ENCODE data around the gene CES2. TPM values are rescaled to one million over a fixed set of nuclear protein-coding genes. Genes with fewer than 3 reads are reported as not detected.
"Not testable (repeated sequence)": the region's sequence is repeated elsewhere in the genome, so short reads cannot be mapped to it uniquely, and the experiment has no call there.

Gene CES2
- total RNA-seq, 5 donors from 2014 or later (not counting 1 experiment from before 2014, with no cell fraction given): 35.3 to 56.5 (median 50.2) TPM

DNA sequence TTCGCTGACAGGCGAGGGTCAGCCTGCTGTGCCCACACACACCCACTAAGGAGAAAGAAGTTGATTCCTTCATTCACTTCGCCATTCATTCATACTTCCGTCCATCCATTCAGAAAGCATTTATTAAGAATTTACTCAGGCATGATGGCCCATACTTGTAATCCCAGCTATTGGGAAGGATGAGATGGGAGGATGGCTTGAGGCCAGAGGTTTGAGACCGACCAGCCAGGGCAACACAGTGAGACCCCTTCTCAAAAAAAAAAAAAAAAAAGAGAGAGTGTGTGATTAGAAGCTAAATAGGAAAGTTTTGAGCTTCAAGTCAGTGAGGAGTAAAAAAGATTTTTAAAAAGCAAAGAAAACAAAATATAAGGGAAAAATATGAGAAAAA, 8.7 kb downstream of the CES2 start:
- ChIA-PET POLR2A (interaction anchor here (0.5 to 0.6 kb wide), 3 partner anchors 49 to 239 kb away, joined by 3 to 4 read pairs (median 3); no protein-coding TSS in a partner anchor), CTCF (interaction anchor here (0.6 to 1.1 kb wide), 6 partner anchors 13 to 258 kb away, joined by 3 to 5 read pairs (median 3); no protein-coding TSS in a partner anchor)
- ATAC-seq (replicated peaks in 1 of 4) (no peak), DNase-seq (no peak)
- Mint-ChIP-seq H3K4me3 (no peak overlapping the region), H3K27me3 (peaks cover 6 to 11% of the 10 kb centered on the region in 2 donors), H3K36me3 (peaks cover 24% of the 10 kb centered on the region), H3K4me1 (peaks cover 17 to 23% (median 18%) of the 10 kb centered on the region in 3 donors), H3K27ac (no peak overlapping the region), H3K9me3 (no peaks in the 10 kb centered on the region)
- no peak overlapping the region for H3K27ac ChIP-seq (ENCODE audit: low read length)
- H3K27me3 ChIP-seq (replicated peaks in 1 of 2; ENCODE audit: control insufficient read depth in 2 of 2, extremely low read depth in 1 of 2, insufficient read depth in 2 of 2, low read length in 1 of 2): peaks cover 0 to 11% of the 10 kb centered on the region in 2 experiments
- peaks cover 13 to 44% of the 10 kb centered on the region in 2 donors for H3K36me3 ChIP-seq (ENCODE audit: control insufficient read depth in 2 of 2, extremely low read depth in 1 of 2, insufficient read depth in 1 of 2, low read length in 1 of 2)
- no CpG with 5 or more reads among the region's 5 CpGs for WGBS (ENCODE audit: insufficient coverage)
- H3K4me3 ChIP-seq (ENCODE audit: control insufficient read depth in 1 of 2, extremely low read depth in 1 of 2, low read length in 1 of 2): no peak overlapping the region
- H3K9me3 ChIP-seq: no peaks in the 10 kb centered on the region
- peaks cover 5 to 21% of the 10 kb centered on the region in 2 experiments for H3K4me1 ChIP-seq (ENCODE audit: control insufficient read depth in 1 of 2, extremely low read depth in 1 of 2, insufficient read depth in 2 of 2, low read length in 2 of 2)

DNA sequence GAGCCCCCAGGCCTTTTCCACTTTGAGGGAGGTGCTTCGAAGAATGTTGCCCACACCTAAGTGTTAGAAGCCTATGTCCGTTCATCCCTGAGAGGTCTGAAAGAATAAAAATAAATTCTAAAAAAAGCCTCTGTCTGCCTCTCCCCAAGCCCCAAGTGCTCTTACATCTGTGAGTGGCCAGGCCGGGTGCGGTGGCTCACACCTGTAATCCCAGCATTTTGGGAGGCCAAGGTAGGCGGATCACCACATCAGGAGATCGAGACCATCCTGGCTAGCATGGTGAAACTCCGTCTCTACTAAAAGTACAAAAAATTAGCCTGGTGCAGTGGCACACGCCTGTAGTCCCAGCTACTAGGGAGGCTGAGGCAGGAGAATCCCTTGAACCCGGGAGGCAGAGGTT, 9.7 kb downstream of the CES2 start:
- H3K4me3 Mint-ChIP-seq; H3K4me3 ChIP-seq (ENCODE audit: control insufficient read depth in 1 of 2, extremely low read depth in 1 of 2, low read length in 1 of 2); H3K27ac Mint-ChIP-seq; DNase-seq; H3K9me3 Mint-ChIP-seq; POLR2A ChIA-PET; H3K27ac ChIP-seq (ENCODE audit: low read length); ATAC-seq (replicated peaks in 1 of 4); CTCF ChIA-PET; H3K9me3 ChIP-seq: not testable (repeated sequence)
- Mint-ChIP-seq H3K36me3 (peaks cover 24% of the 10 kb centered on the region), H3K4me1 (peaks cover 17 to 25% (median 18%) of the 10 kb centered on the region in 3 donors), H3K27me3 (peaks cover 10 to 20% of the 10 kb centered on the region in 2 donors)
- peaks cover 5 to 23% of the 10 kb centered on the region in 2 experiments for H3K4me1 ChIP-seq (ENCODE audit: control insufficient read depth in 1 of 2, extremely low read depth in 1 of 2, insufficient read depth in 2 of 2, low read length in 2 of 2)
- H3K27me3 ChIP-seq (replicated peaks in 1 of 2; ENCODE audit: control insufficient read depth in 2 of 2, extremely low read depth in 1 of 2, insufficient read depth in 2 of 2, low read length in 1 of 2): peaks cover 0 to 20% of the 10 kb centered on the region in 2 experiments
- 100% methylated on average over 4 of the region's 9 CpGs for WGBS (ENCODE audit: insufficient coverage)
- peaks cover 13 to 35% of the 10 kb centered on the region in 2 donors for H3K36me3 ChIP-seq (ENCODE audit: control insufficient read depth in 2 of 2, extremely low read depth in 1 of 2, insufficient read depth in 1 of 2, low read length in 1 of 2)

DNA sequence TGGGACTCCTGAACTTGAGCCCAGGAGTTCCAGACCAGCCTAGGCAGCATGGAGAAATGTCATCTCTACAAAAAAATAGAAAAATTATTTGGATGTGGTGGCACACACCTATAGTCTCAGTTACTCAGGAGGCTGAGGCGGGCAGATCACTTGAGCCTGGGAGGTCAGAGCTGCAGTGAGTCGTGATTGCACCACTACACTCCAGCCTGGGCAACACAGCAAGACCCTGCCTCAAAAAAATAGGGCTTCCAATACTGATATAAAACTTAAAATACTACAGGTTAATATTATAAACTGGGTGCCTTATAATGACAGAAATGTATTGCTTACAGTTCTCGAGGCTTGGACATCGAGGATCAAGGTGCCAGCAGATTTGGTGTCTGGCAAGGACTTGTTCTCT, 10.6 kb downstream of the CES2 start:
- Mint-ChIP-seq H3K27ac (no peak overlapping the region), H3K4me1 (peaks cover 17 to 25% (median 18%) of the 10 kb centered on the region in 3 donors), H3K36me3 (peaks cover 23% of the 10 kb centered on the region), H3K4me3 (no peak overlapping the region), H3K9me3 (no peaks in the 10 kb centered on the region), H3K27me3 (peaks cover 15 to 25% of the 10 kb centered on the region in 2 donors)
- Histone ChIP-seq H3K4me3 (ENCODE audit: control insufficient read depth in 1 of 2, extremely low read depth in 1 of 2, low read length in 1 of 2) (no peak overlapping the region), H3K27ac (ENCODE audit: low read length) (no peak overlapping the region), H3K27me3 (replicated peaks in 1 of 2; ENCODE audit: control insufficient read depth in 2 of 2, extremely low read depth in 1 of 2, insufficient read depth in 2 of 2, low read length in 1 of 2) (peaks cover under 1 to 27% of the 10 kb centered on the region in 2 experiments), H3K9me3 (no peaks in the 10 kb centered on the region), H3K36me3 (ENCODE audit: control insufficient read depth in 2 of 2, extremely low read depth in 1 of 2, insufficient read depth in 1 of 2, low read length in 1 of 2) (peaks cover 8 to 27% of the 10 kb centered on the region in 2 donors), H3K4me1 (ENCODE audit: control insufficient read depth in 1 of 2, extremely low read depth in 1 of 2, insufficient read depth in 2 of 2, low read length in 2 of 2) (peaks cover 5 to 23% of the 10 kb centered on the region in 2 experiments)
- POLR2A ChIA-PET: no interaction called here
- no peak for DNase-seq
- CTCF ChIA-PET: no interaction called here
- 78% methylated on average over 2 of the region's 4 CpGs for WGBS (ENCODE audit: insufficient coverage)
- no peak for ATAC-seq (replicated peaks in 1 of 4)

DNA sequence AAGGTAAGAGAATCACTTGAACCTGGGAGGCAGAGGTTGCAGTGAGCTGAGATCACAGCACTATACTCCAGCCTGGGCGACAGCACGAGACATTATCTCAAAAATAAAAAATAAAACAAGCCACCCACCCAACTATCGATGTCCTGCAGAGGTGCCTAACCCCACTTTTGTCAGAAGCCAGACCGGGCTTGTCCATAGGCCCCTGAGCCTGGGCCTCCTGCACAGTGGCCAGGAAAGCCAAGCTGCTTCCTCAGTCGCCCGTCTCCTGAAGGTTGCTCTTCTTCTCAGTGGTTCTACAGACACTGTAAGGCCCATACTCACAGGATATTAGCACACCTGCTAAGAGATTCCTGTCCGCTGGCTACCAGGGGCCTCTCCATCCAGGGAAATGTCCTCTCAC, 11.2 kb downstream of the CES2 start:
- Mint-ChIP-seq H3K4me1 (peaks cover 17 to 25% (median 18%) of the 10 kb centered on the region in 3 donors), H3K36me3 (peaks cover 20% of the 10 kb centered on the region), H3K27ac (no peak overlapping the region), H3K9me3 (peaks cover 0 to 3% (median 0%) of the 10 kb centered on the region in 3 donors), H3K4me3 (no peak overlapping the region), H3K27me3 (peaks cover 21 to 29% of the 10 kb centered on the region in 2 donors)
- DNase-seq: no peak
- H3K4me1 ChIP-seq (ENCODE audit: control insufficient read depth in 1 of 2, extremely low read depth in 1 of 2, insufficient read depth in 2 of 2, low read length in 2 of 2): peaks cover 5 to 23% of the 10 kb centered on the region in 2 experiments
- 78% methylated on average over 7 of the region's 7 CpGs for WGBS (ENCODE audit: insufficient coverage)
- H3K27ac ChIP-seq (ENCODE audit: low read length): no peak overlapping the region
- peaks cover 2 to 21% of the 10 kb centered on the region in 2 donors for H3K36me3 ChIP-seq (ENCODE audit: control insufficient read depth in 2 of 2, extremely low read depth in 1 of 2, insufficient read depth in 1 of 2, low read length in 1 of 2)
- H3K4me3 ChIP-seq (ENCODE audit: control insufficient read depth in 1 of 2, extremely low read depth in 1 of 2, low read length in 1 of 2): no peak overlapping the region
- peaks cover 6 to 28% of the 10 kb centered on the region in 2 experiments for H3K27me3 ChIP-seq (replicated peaks in 1 of 2; ENCODE audit: control insufficient read depth in 2 of 2, extremely low read depth in 1 of 2, insufficient read depth in 2 of 2, low read length in 1 of 2)
- ATAC-seq (replicated peaks in 1 of 4): no peak
- CTCF ChIA-PET: no interaction called here
- POLR2A ChIA-PET: no interaction called here
- H3K9me3 ChIP-seq: no peaks in the 10 kb centered on the region

DNA sequence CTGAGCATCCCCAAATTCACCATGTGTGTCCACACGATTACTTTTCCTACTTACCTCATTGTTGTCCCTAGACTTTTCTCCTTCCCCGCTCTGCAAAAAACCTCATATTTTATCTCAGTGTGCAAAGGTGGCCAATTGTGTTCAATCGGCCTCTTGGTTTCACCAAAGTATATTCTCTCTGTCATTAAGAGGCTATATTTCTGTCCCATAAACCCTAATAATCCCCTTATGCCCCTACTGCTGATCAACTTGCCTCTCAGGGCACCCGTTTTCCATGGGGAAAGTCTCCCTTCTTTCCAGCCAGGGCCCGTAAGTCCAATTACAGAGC, 11.6 kb downstream of the CES2 start:
- Mint-ChIP-seq H3K27me3 (peaks cover 25 to 33% of the 10 kb centered on the region in 2 donors), H3K9me3 (peaks cover 0 to 4% (median 0%) of the 10 kb centered on the region in 3 donors), H3K36me3 (peaks cover 20% of the 10 kb centered on the region), H3K27ac (peak overlapping the region in 1 of 2 donors; percentile 47), H3K4me1 (peaks cover 17 to 25% (median 18%) of the 10 kb centered on the region in 3 donors), H3K4me3 (peak overlapping the region; percentile 84 to 87 (median 87))
- DNase-seq: no peak
- H3K4me3 ChIP-seq (ENCODE audit: control insufficient read depth in 1 of 2, extremely low read depth in 1 of 2, low read length in 1 of 2): no peak overlapping the region
- H3K27ac ChIP-seq (ENCODE audit: low read length): no peak overlapping the region
- 57% methylated on average over 3 of the region's 5 CpGs for WGBS (ENCODE audit: insufficient coverage)
- peaks cover 5 to 23% of the 10 kb centered on the region in 2 experiments for H3K4me1 ChIP-seq (ENCODE audit: control insufficient read depth in 1 of 2, extremely low read depth in 1 of 2, insufficient read depth in 2 of 2, low read length in 2 of 2)
- H3K9me3 ChIP-seq: no peaks in the 10 kb centered on the region
- peaks cover 7 to 30% of the 10 kb centered on the region in 2 experiments for H3K27me3 ChIP-seq (replicated peaks in 1 of 2; ENCODE audit: control insufficient read depth in 2 of 2, extremely low read depth in 1 of 2, insufficient read depth in 2 of 2, low read length in 1 of 2)
- ChIA-PET CTCF (no interaction called here), POLR2A (interaction anchor here in 1 of 2 donors (0.7 kb wide), 1 partner anchor 278 kb away, joined by 3 read pairs; no protein-coding TSS in a partner anchor)
- no peak for ATAC-seq (replicated peaks in 1 of 4)
- H3K36me3 ChIP-seq (ENCODE audit: control insufficient read depth in 2 of 2, extremely low read depth in 1 of 2, insufficient read depth in 1 of 2, low read length in 1 of 2): peaks cover 0 to 17% of the 10 kb centered on the region in 2 donors

DNA sequence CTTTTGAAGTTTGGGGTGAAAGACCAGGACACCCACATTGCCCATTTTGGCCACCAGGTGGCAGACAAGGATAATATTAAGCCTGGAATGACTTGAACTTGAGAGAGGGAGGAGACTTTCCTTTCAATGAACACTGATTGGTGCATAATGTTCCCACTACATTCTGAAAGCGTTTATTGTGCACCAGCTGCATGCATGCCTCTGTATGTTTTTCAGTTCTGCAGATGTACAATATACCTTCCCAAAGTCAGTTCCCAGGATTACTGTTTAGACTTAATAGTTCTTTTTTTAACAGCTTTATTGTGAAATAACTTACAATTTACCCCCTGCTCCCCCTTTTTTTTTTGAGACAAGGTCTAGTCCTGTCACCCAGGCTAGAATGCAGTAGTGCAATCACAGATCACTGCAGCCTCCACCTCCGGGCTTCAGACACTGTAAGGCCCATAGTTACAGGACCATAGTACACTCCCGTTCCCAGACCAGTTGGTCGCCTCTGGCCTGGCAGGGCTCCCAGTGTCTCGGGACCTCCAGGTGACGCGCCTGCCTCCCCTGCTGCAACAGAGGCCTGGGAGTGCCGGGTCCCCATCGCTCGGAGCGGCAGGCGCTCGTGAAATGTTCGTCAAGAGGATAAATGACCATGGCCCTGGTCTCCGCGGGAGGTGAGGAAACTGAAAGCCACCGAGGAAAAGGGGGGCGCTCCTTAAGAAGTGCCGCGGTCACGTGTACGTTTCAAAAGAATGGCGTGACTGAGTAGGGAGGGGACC, 12.2 kb downstream of the CES2 start:
- POLR2A ChIA-PET: interaction anchor here in 1 of 2 donors (0.7 kb wide), 1 partner anchor 278 kb away, joined by 3 read pairs; no protein-coding TSS in a partner anchor
- H3K27ac Mint-ChIP-seq: peak overlapping the region in 1 of 2 donors; percentile 47
- H3K36me3 Mint-ChIP-seq: peaks cover 15% of the 10 kb centered on the region

More for the DNA sequence above, 12.2 kb downstream of the CES2 start:
- peaks cover 7 to 35% of the 10 kb centered on the region in 2 experiments for H3K27me3 ChIP-seq (replicated peaks in 1 of 2; ENCODE audit: control insufficient read depth in 2 of 2, extremely low read depth in 1 of 2, insufficient read depth in 2 of 2, low read length in 1 of 2)
- no peaks in the 10 kb centered on the region for H3K9me3 ChIP-seq
- ATAC-seq (replicated peaks in 1 of 4) (peak; percentile 85 to 90 (median 88)), DNase-seq (peak; percentile 53 to 91 (median 80))
- H3K36me3 ChIP-seq (ENCODE audit: control insufficient read depth in 2 of 2, extremely low read depth in 1 of 2, insufficient read depth in 1 of 2, low read length in 1 of 2): peaks cover 0 to 11% of the 10 kb centered on the region in 2 donors
- Mint-ChIP-seq H3K4me1 (peaks cover 17 to 25% (median 18%) of the 10 kb centered on the region in 3 donors), H3K9me3 (peaks cover 0 to 4% (median 0%) of the 10 kb centered on the region in 3 donors), H3K4me3 (peak overlapping the region; percentile 84 to 87 (median 87)), H3K27me3 (peaks cover 25 to 35% of the 10 kb centered on the region in 2 donors)
- H3K4me1 ChIP-seq (ENCODE audit: control insufficient read depth in 1 of 2, extremely low read depth in 1 of 2, insufficient read depth in 2 of 2, low read length in 2 of 2): peaks cover 5 to 23% of the 10 kb centered on the region in 2 experiments
- peak overlapping the region; percentile 54 to 79 for H3K4me3 ChIP-seq (ENCODE audit: control insufficient read depth in 1 of 2, extremely low read depth in 1 of 2, low read length in 1 of 2)
- 8% methylated on average over 7 of the region's 23 CpGs for WGBS (ENCODE audit: insufficient coverage)
- CTCF ChIA-PET: no interaction called here
- H3K27ac ChIP-seq (ENCODE audit: low read length): no peak overlapping the region

Data from T-cell (primary cell).